ENCODE results near the gene OBP2A.
"Not testable (repeated sequence)": the region's sequence is repeated elsewhere in the genome, so short reads cannot be mapped to it uniquely, and the experiment has no call there.

The OBP2A gene

DNA sequence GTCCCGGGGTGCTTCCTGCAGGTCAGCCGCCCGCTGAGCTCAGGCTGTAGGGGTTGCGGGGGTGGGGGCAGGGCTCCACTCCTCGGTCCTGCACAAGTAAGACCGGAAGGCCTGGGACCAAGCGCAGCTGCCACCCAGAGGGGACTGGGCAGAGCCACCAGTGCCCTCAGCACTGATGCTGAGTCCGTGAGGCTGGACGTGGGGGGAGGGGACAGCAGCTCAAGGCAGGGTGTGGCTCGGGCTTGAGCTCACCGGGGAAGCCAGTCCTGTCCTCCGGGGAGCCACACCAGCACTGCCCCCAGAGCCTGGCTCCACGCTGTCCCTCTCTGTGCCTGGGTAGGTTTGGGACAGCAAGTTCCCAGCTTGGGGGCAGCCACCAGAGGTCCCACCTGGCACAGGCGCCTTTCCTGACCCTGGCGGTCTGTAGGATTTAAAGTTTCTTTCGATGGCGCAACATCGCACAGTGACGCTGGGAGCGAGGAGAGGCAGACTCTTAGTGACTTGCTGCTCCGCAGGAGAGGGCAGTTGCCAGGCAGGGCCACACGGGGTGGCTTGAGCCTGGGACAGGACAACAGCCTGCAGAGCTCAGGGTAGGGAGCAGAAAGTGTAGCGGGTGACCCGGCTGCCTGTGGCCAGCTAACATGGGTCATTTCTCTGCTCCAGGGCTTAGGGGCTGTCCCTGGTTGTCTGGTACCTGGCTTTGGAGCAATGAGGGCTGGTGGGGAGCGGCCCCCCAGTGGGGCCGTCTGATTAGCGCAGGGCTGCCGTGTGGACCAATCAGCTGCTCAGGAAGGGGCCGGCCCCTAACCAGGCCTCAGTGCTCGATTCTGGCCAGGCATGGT, 19.0 kb upstream of the OBP2A start:
- DNase-seq (ENCODE audit: low spot score): no peak
- Mint-ChIP-seq H3K36me3 (ENCODE audit: low read depth) (no peaks in the 10 kb centered on the region), H3K27ac (no peak overlapping the region)

GRCh38 chr9:135528842-135529435, 17.0 kb upstream of the OBP2A start:
- not testable (repeated sequence) for DNase-seq (ENCODE audit: low spot score); H3K9me3 Mint-ChIP-seq; H3K27ac Mint-ChIP-seq; H3K36me3 Mint-ChIP-seq (ENCODE audit: low read depth); H3K4me1 Mint-ChIP-seq (ENCODE audit: low read depth); H3K4me3 Mint-ChIP-seq; H3K27me3 Mint-ChIP-seq (ENCODE audit: low read depth)

More for the DNA sequence above, 19.0 kb upstream of the OBP2A start:
- no peak overlapping the region for H3K4me3 Mint-ChIP-seq
- H3K4me1 Mint-ChIP-seq (ENCODE audit: low read depth): no peaks in the 10 kb centered on the region
- H3K27me3 Mint-ChIP-seq (ENCODE audit: low read depth): no peaks in the 10 kb centered on the region
- no peaks in the 10 kb centered on the region for H3K9me3 Mint-ChIP-seq

- no peak overlapping the region for H3K27ac Mint-ChIP-seq
- H3K9me3 Mint-ChIP-seq: no peaks in the 10 kb centered on the region
- no peak for DNase-seq (ENCODE audit: low spot score)
- H3K4me1 Mint-ChIP-seq (ENCODE audit: low read depth): no peaks in the 10 kb centered on the region
- no peaks in the 10 kb centered on the region for H3K36me3 Mint-ChIP-seq (ENCODE audit: low read depth)
- peaks cover 4% of the 10 kb centered on the region for H3K27me3 Mint-ChIP-seq (ENCODE audit: low read depth)
- H3K4me3 Mint-ChIP-seq: no peak overlapping the region
These were observed 15.8 kb upstream of the OBP2A start for GRCh38 chr9:135530146-135530545.

DNA sequence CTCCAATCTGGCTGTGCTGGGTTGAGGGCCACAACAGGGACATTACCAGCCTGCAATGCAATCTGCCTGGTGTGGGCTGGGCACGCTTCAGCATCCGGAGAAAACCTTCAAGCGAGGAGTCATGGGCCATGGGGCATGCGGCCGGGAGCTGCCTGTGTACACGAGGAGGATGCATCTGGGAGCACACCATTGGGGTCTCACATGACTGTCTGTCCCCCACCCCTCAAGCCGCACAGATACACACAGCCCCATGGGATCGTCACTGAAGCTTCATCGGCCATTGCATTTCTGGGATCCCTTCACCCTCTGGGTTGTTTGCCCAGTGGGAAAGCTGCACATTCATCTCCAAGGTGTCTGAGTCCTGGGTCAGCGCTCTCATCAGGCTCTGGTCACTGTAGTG, 14.8 kb upstream of the OBP2A start:
- Mint-ChIP-seq H3K9me3 (no peaks in the 10 kb centered on the region), H3K27ac (no peak overlapping the region), H3K27me3 (ENCODE audit: low read depth) (peaks cover 4% of the 10 kb centered on the region), H3K4me1 (ENCODE audit: low read depth) (no peaks in the 10 kb centered on the region), H3K4me3 (no peak overlapping the region), H3K36me3 (ENCODE audit: low read depth) (no peaks in the 10 kb centered on the region)
- no peak for DNase-seq (ENCODE audit: low spot score)

DNA sequence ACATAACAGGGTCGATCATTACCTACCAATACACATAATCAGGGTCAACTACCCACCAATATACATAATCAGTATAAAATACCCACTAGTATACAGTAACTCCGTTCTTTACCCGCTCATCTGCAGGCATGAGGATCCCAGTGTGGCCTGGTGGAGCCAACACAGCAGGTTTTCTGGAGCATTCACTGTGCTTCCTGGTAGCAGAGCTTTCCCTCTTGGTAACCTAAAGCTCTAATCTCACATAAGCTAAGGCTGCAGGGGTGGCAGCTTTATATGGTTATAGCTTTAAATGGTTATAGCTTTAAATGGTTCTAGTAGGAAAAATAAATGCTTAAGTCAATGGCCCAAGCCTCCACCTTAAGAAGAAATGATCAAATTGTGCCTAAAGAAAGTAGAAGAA, 12.8 kb upstream of the OBP2A start:
- Mint-ChIP-seq H3K4me1 (ENCODE audit: low read depth) (no peaks in the 10 kb centered on the region), H3K9me3 (no peaks in the 10 kb centered on the region), H3K36me3 (ENCODE audit: low read depth) (no peaks in the 10 kb centered on the region), H3K27me3 (ENCODE audit: low read depth) (peaks cover 4% of the 10 kb centered on the region), H3K27ac (no peak overlapping the region), H3K4me3 (no peak overlapping the region)
- no peak for DNase-seq (ENCODE audit: low spot score)

GRCh38 chr9:135533674-135534073, 12.3 kb upstream of the OBP2A start:
- Mint-ChIP-seq H3K4me1 (ENCODE audit: low read depth) (no peaks in the 10 kb centered on the region), H3K4me3 (no peak overlapping the region), H3K36me3 (ENCODE audit: low read depth) (no peaks in the 10 kb centered on the region), H3K27ac (no peak overlapping the region), H3K9me3 (no peaks in the 10 kb centered on the region), H3K27me3 (ENCODE audit: low read depth) (peaks cover 4% of the 10 kb centered on the region)
- DNase-seq (ENCODE audit: low spot score): no peak

DNA sequence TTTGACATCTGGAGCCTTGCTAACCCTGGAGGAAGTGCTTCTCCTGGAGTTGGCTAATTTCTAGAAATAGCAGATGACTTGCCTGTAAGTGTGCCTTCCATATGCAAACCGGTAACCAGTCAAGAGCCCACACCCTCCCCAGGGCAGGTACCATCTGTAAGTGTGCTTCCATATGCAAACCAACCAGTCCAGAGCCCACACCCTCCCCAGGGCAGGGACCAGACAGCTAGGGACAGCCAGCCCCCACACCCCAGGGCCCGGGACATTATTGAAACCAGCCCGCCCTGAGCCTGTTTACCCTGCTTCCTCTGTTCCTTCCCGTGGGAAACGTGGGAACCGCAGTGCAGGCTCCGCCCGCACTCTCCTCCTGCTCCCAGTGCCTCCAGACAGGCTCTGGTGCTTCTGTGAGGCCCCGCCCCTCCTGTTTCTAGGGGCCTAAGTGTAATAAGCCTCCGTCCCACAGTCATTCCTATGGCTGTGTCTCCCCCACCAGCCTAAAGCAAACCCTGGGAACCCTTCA, 11.7 kb upstream of the OBP2A start:
- not testable (repeated sequence) for H3K4me3 Mint-ChIP-seq; H3K4me1 Mint-ChIP-seq (ENCODE audit: low read depth); H3K36me3 Mint-ChIP-seq (ENCODE audit: low read depth); H3K9me3 Mint-ChIP-seq; H3K27me3 Mint-ChIP-seq (ENCODE audit: low read depth); H3K27ac Mint-ChIP-seq; DNase-seq (ENCODE audit: low spot score)

- not testable (repeated sequence) for H3K4me1 Mint-ChIP-seq (ENCODE audit: low read depth); H3K9me3 Mint-ChIP-seq; DNase-seq (ENCODE audit: low spot score); H3K36me3 Mint-ChIP-seq (ENCODE audit: low read depth); H3K27me3 Mint-ChIP-seq (ENCODE audit: low read depth); H3K4me3 Mint-ChIP-seq; H3K27ac Mint-ChIP-seq
These were observed 11.1 kb upstream of the OBP2A start for GRCh38 chr9:135534826-135535225.

GRCh38 chr9:135535631-135536030, 10.3 kb upstream of the OBP2A start:
- not testable (repeated sequence) for H3K9me3 Mint-ChIP-seq; H3K4me1 Mint-ChIP-seq (ENCODE audit: low read depth); H3K27ac Mint-ChIP-seq; H3K4me3 Mint-ChIP-seq; DNase-seq (ENCODE audit: low spot score); H3K36me3 Mint-ChIP-seq (ENCODE audit: low read depth); H3K27me3 Mint-ChIP-seq (ENCODE audit: low read depth)

GRCh38 chr9:135536216-135536615, 9.7 kb upstream of the OBP2A start:
- H3K27me3 Mint-ChIP-seq (ENCODE audit: low read depth): peaks cover 4% of the 10 kb centered on the region

GRCh38 chr9:135543262-135543894, 2.5 kb upstream of the OBP2A start:
- H3K36me3 Mint-ChIP-seq (ENCODE audit: low read depth); H3K27ac Mint-ChIP-seq; H3K4me1 Mint-ChIP-seq (ENCODE audit: low read depth); H3K9me3 Mint-ChIP-seq; H3K4me3 Mint-ChIP-seq; DNase-seq (ENCODE audit: low spot score); H3K27me3 Mint-ChIP-seq (ENCODE audit: low read depth): not testable (repeated sequence)

More at GRCh38 chr9:135536216-135536615, 9.7 kb upstream of the OBP2A start:
- Mint-ChIP-seq H3K27ac (no peak overlapping the region), H3K4me3 (no peak overlapping the region), H3K9me3 (no peaks in the 10 kb centered on the region), H3K36me3 (ENCODE audit: low read depth) (no peaks in the 10 kb centered on the region), H3K4me1 (ENCODE audit: low read depth) (no peaks in the 10 kb centered on the region)
- no peak for DNase-seq (ENCODE audit: low spot score)

DNA sequence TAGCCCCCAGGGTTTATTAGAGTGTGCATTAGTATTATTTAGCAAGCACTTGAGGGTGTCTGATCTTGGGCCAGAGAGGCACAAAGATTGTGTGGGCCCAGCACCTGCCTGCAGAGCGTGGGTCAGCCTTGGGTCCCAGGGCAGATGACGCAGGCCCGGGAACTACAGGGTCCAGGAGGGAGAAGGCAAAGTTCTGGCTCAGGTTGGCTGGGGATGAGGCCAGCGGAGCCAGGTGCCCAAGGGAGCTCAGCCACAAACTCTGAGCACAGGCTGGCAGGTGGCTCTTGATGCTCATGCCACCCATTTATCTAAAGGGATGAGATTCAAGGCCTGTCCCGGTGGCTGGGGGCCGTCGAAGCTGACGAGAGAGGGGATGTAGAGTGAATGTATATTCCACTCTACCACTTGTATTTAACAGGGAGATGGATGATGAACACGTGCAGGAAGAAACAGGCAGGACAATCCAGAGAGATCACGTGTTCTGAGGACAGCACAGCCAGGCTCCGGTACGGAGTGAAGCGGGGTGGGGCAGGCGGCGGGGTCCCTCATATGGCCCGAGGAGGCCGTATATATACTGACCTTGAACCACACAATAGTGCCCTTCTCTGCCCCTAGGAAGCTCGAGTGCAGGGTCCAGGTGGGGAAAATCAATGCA, 818 bp upstream of the OBP2A start:
- H3K36me3 Mint-ChIP-seq (ENCODE audit: low read depth): no peaks in the 10 kb centered on the region
- no peaks in the 10 kb centered on the region for H3K4me1 Mint-ChIP-seq (ENCODE audit: low read depth)
- no peak overlapping the region for H3K4me3 Mint-ChIP-seq
- no peaks in the 10 kb centered on the region for H3K27me3 Mint-ChIP-seq (ENCODE audit: low read depth)
- no peak overlapping the region for H3K27ac Mint-ChIP-seq
- DNase-seq (ENCODE audit: low spot score): no peak
- H3K9me3 Mint-ChIP-seq: no peaks in the 10 kb centered on the region

GRCh38 chr9:135546792-135547617, 1.1 kb downstream of the OBP2A start:
- not testable (repeated sequence) for H3K27me3 Mint-ChIP-seq (ENCODE audit: low read depth); H3K9me3 Mint-ChIP-seq; H3K4me1 Mint-ChIP-seq (ENCODE audit: low read depth); DNase-seq (ENCODE audit: low spot score); H3K4me3 Mint-ChIP-seq; H3K36me3 Mint-ChIP-seq (ENCODE audit: low read depth); H3K27ac Mint-ChIP-seq

All from T-helper 2 cell treated with Interferon-gamma antibody and Interleukin-4, amounts not matched to agents 5 μg/mL and 100 μg/mL, for 36 hours (primary cell).